MCF 10A (cell line): ENCODE data around the gene FAF1. TPM values are rescaled to one million over a fixed set of nuclear protein-coding genes. Genes with fewer than 3 reads are reported as not detected.

Experiments used
- BruUV-seq: library from RNA; stranded (reverse); fragments of 400-500 nt; replicated peaks from 2 replicates; lab custom pipeline; 2021; lab: Mats Ljungman, UMichigan
- CTCF ChIA-PET: fragments of 300-600 bp; sonication (Branson Sonifier 250); formaldehyde crosslinking; extraction: SDS; loops from one replicate; lab custom pipeline; 2021; ENCODE audit warnings: antibody characterized with exemption, inconsistent platforms; lab: Yijun Ruan, JAX
- POLR2A ChIA-PET: fragments of 300-600, 350-650 bp; sonication (Branson Sonifier 250); formaldehyde crosslinking; extraction: SDS; loops from one replicate; lab custom pipeline; 2020; ENCODE audit warnings: antibody characterized with exemption, inconsistent platforms; lab: Yijun Ruan, JAX
- DNase-seq: peaks from one replicate; pipeline ENCODE4 v3.0.0-alpha.2; 2018; ENCODE audit not compliant: unreplicated experiment
- H3K27ac Mint-ChIP-seq: one replicate; pipeline ENCODE4 v1.8.0; 2022; ENCODE audit warnings: mild to moderate bottlenecking, low read depth, mixed read lengths; ENCODE audit not compliant: unreplicated experiment
- H3K27me3 Mint-ChIP-seq: one replicate; pipeline ENCODE4 v1.8.0; 2022; ENCODE audit warnings: mixed read lengths; ENCODE audit not compliant: insufficient read depth, unreplicated experiment
- H3K36me3 Mint-ChIP-seq: one replicate; pipeline ENCODE4 v1.8.0; 2022; ENCODE audit warnings: mild to moderate bottlenecking, moderate library complexity, mixed read lengths; ENCODE audit not compliant: insufficient read depth, unreplicated experiment
- H3K4me1 Mint-ChIP-seq: one replicate; pipeline ENCODE4 v1.8.0; 2022; ENCODE audit warnings: mixed read lengths; ENCODE audit not compliant: insufficient read depth, unreplicated experiment
- H3K4me3 Mint-ChIP-seq: one replicate; pipeline ENCODE4 v1.8.0; 2022; ENCODE audit warnings: mild to moderate bottlenecking, moderate library complexity, mixed read lengths; ENCODE audit not compliant: unreplicated experiment
- H3K9me3 Mint-ChIP-seq: one replicate; pipeline ENCODE4 v1.8.0; 2022; ENCODE audit warnings: mixed read lengths; ENCODE audit not compliant: unreplicated experiment
- CTCF ChIP-seq: fragments of 200-600 bp; IDR thresholded peaks from one replicate; pipeline ENCODE4 v1.8.0; 2022; ENCODE audit warnings: antibody characterized with exemption, mild to moderate bottlenecking; ENCODE audit not compliant: unreplicated experiment
- intact Hi-C: fragments of 100-400 bp; cut with micrococcal nuclease; formaldehyde crosslinking; loops from 2 replicates; pipeline ENCODE4 v1.14.1; 2022
- total RNA-seq: library from RNA; stranded (reverse); gene quantifications from 2 replicates; pipeline ENCODE4 v1.2.3, GENCODE V29; 2022

Gene FAF1
- total RNA-seq, 1 experiment from 2014 or later: 93.2 TPM

GRCh38 chr1:50989694-50990093 is 29.6 kb upstream of the FAF1 start:
- ChIA-PET POLR2A (no interaction called here), CTCF (interaction anchor here (0.7 kb wide), 1 partner anchor 202 kb away, joined by 3 read pairs; no protein-coding TSS in a partner anchor)
- BruUV-seq: no TSS peak
- H3K36me3 Mint-ChIP-seq: no peaks in the 10 kb centered on the region
- H3K27ac Mint-ChIP-seq: no peak overlapping the region
- no peak for TF ChIP-seq CTCF
- DNase-seq: no peak
- intact Hi-C loops: no loop called here
- H3K27me3 Mint-ChIP-seq: no peaks in the 10 kb centered on the region
- H3K4me1 Mint-ChIP-seq: no peaks in the 10 kb centered on the region
- no peaks in the 10 kb centered on the region for H3K9me3 Mint-ChIP-seq
- no peak overlapping the region for H3K4me3 Mint-ChIP-seq

GRCh38 chr1:50986653-50987052 is 26.6 kb upstream of the FAF1 start:
- ChIA-PET POLR2A (no interaction called here), CTCF (no interaction called here)
- Mint-ChIP-seq H3K9me3 (no peaks in the 10 kb centered on the region), H3K27me3 (no peaks in the 10 kb centered on the region), H3K4me3 (no peak overlapping the region), H3K4me1 (no peaks in the 10 kb centered on the region), H3K27ac (no peak overlapping the region), H3K36me3 (no peaks in the 10 kb centered on the region)
- BruUV-seq: no TSS peak
- no peak for DNase-seq
- intact Hi-C loops: no loop called here
- no peak for TF ChIP-seq CTCF

GRCh38 chr1:50985094-50985493 is 25.0 kb upstream of the FAF1 start:
- Mint-ChIP-seq H3K9me3 (no peaks in the 10 kb centered on the region), H3K4me1 (no peaks in the 10 kb centered on the region), H3K27me3 (no peaks in the 10 kb centered on the region), H3K4me3 (no peak overlapping the region), H3K36me3 (no peaks in the 10 kb centered on the region), H3K27ac (no peak overlapping the region)
- no peak for TF ChIP-seq CTCF
- intact Hi-C loops: no loop called here
- ChIA-PET CTCF (interaction anchor here (0.6 kb wide), 1 partner anchor 784 kb away, joined by 4 read pairs; no protein-coding TSS in a partner anchor), POLR2A (interaction anchor here (1.1 kb wide), 1 partner anchor 15 kb away, joined by 5 read pairs; the partner anchor contains the start of gene CDKN2C)
- BruUV-seq: no TSS peak
- DNase-seq: no peak

- Mint-ChIP-seq H3K4me3 (no peak overlapping the region), H3K4me1 (no peaks in the 10 kb centered on the region), H3K27ac (no peak overlapping the region), H3K27me3 (no peaks in the 10 kb centered on the region), H3K36me3 (no peaks in the 10 kb centered on the region), H3K9me3 (no peaks in the 10 kb centered on the region)
- DNase-seq: no peak
- intact Hi-C loops: no loop called here
- ChIA-PET CTCF (no interaction called here), POLR2A (interaction anchor here (0.8 to 7.2 kb wide), 4 partner anchors 9 to 20 kb away, joined by 3 to 115 read pairs (median 5); partner anchors contain the start of gene CDKN2C)
- no TSS peak for BruUV-seq
- no peak for TF ChIP-seq CTCF
Measured at GRCh38 chr1:50983219-50983802, 23.2 kb upstream of the FAF1 start.
